IMR-90 (cell line): ENCODE data around the gene AGBL2. TPM values are rescaled to one million over a fixed set of nuclear protein-coding genes. Genes with fewer than 3 reads are reported as not detected.

Experiments used
- ATAC-seq: fragments of 200-7000 bp; cut with Tn5 transposase; 2 replicates; pipeline ENCODE4 v1.9.1; 2020; ENCODE audit warnings: low read depth, mild to moderate bottlenecking, moderate library complexity
- BruUV-seq: library from RNA; stranded (reverse); fragments of 400-500 nt; replicated peaks from 2 replicates; lab custom pipeline; 2021; lab: Mats Ljungman, UMichigan
- CTCF ChIA-PET: fragments of 300-600 bp; formaldehyde crosslinking; extraction: SDS; loops from one replicate; lab custom pipeline; 2021; ENCODE audit warnings: antibody characterized with exemption; lab: Yijun Ruan, JAX
- POLR2A ChIA-PET: fragments of 300-600 bp; sonication (Branson Sonifier 250); formaldehyde crosslinking; loops from one replicate; lab custom pipeline; 2022; ENCODE audit warnings: antibody characterized with exemption; ENCODE audit not compliant: unreplicated experiment; lab: Charles Lee
- DNase-seq: peaks from one replicate; pipeline ENCODE4 v3.0.0; 2013
- H2AFZ ChIP-seq: replicated peaks from 2 replicates; pipeline ENCODE3; 2013; ENCODE audit warnings: low read length, mild to moderate bottlenecking; ENCODE audit not compliant: poor library complexity
- H2AK5ac ChIP-seq: 2 replicates; pipeline ENCODE4 v1.6.1; 2013; ENCODE audit warnings: low read depth, low read length, inconsistent platforms
- H2AK9ac ChIP-seq: replicated peaks from 2 replicates; pipeline ENCODE3; 2013; ENCODE audit warnings: mild to moderate bottlenecking, low read depth, low read length, moderate library complexity; ENCODE audit not compliant: poor library complexity
- H2BK120ac ChIP-seq: 2 replicates; pipeline ENCODE4 v1.6.1; 2013; ENCODE audit warnings: low read depth, low read length, inconsistent platforms
- H2BK15ac ChIP-seq: 3 replicates; pipeline ENCODE4 v1.6.1; 2013; ENCODE audit warnings: low read depth, low read length, inconsistent platforms
- H2BK20ac ChIP-seq: 2 replicates; pipeline ENCODE4 v1.6.1; 2013; ENCODE audit warnings: low read depth, mild to moderate bottlenecking, inconsistent platforms, low read length, moderate library complexity
- H2BK5ac ChIP-seq: 2 replicates; pipeline ENCODE4 v1.6.1; 2013; ENCODE audit warnings: mild to moderate bottlenecking, low read depth, low read length, inconsistent platforms; ENCODE audit not compliant: poor library complexity, severe bottlenecking
- H3K14ac ChIP-seq: replicated peaks from 2 replicates; pipeline ENCODE4 v1.6.1; 2013; ENCODE audit warnings: low read depth, low read length, inconsistent platforms
- H3K18ac ChIP-seq: 2 replicates; pipeline ENCODE4 v1.6.1; 2013; ENCODE audit warnings: low read depth, low read length, control low read depth
- H3K23ac ChIP-seq: 2 replicates; pipeline ENCODE4 v1.6.1; 2013; ENCODE audit warnings: low read depth, low read length, inconsistent platforms
- H3K27ac ChIP-seq: 2 replicates; pipeline ENCODE4 v1.5.1; 2013; ENCODE audit warnings: mild to moderate bottlenecking, control low read depth, low read length; ENCODE audit not compliant: insufficient read depth
- H3K27me3 ChIP-seq: 2 replicates; pipeline ENCODE4 v1.6.1; 2013; ENCODE audit warnings: low read length; ENCODE audit not compliant: control insufficient read depth, insufficient read depth
- H3K36me3 ChIP-seq: 2 replicates; pipeline ENCODE4 v1.6.1; 2013; ENCODE audit warnings: low read length, mixed read lengths; ENCODE audit not compliant: control insufficient read depth, insufficient read depth
- H3K4ac ChIP-seq: 2 replicates; pipeline ENCODE4 v1.6.1; 2013; ENCODE audit warnings: low read depth, low read length, inconsistent platforms
- H3K4me1 ChIP-seq: 2 replicates; pipeline ENCODE4 v1.6.1; 2013; ENCODE audit warnings: low read length, mixed read lengths; ENCODE audit not compliant: control insufficient read depth, insufficient read depth
- H3K4me2 ChIP-seq: 2 replicates; pipeline ENCODE4 v1.6.1; 2013; ENCODE audit warnings: low read depth, mild to moderate bottlenecking, control low read depth, low read length, moderate library complexity
- H3K4me3 ChIP-seq: 2 replicates; pipeline ENCODE4 v1.5.1; 2013; ENCODE audit warnings: low read depth, mild to moderate bottlenecking, control low read depth, low read length, moderate library complexity; ENCODE audit not compliant: insufficient read depth
- H3K56ac ChIP-seq: 2 replicates; pipeline ENCODE4 v1.6.1; 2013; ENCODE audit warnings: low read length, inconsistent platforms; ENCODE audit not compliant: insufficient read depth; ENCODE audit errors: extremely low read depth
- H3K79me1 ChIP-seq, 2 experiments: 2 replicates each; pipeline ENCODE4 v1.6.1; 2013; ENCODE audit warnings: low read length in 2 of 2, inconsistent platforms in 1 of 2, low read depth in 1 of 2
- H3K9ac ChIP-seq: 2 replicates; pipeline ENCODE4 v1.6.1; 2013; ENCODE audit warnings: low read depth, low read length, control low read depth
- H3K9me1 ChIP-seq: 2 replicates; pipeline ENCODE4 v1.6.1; 2013; ENCODE audit warnings: low read length, inconsistent platforms; ENCODE audit not compliant: insufficient read depth
- H3K9me3 ChIP-seq: 2 replicates; pipeline ENCODE4 v1.6.1; 2013; ENCODE audit warnings: low read length; ENCODE audit not compliant: control insufficient read depth, insufficient read depth
- H4K20me1 ChIP-seq: 2 replicates; pipeline ENCODE4 v1.6.1; 2013; ENCODE audit warnings: low read length, inconsistent platforms; ENCODE audit not compliant: insufficient read depth
- H4K5ac ChIP-seq: 2 replicates; pipeline ENCODE4 v1.6.1; 2013; ENCODE audit warnings: mild to moderate bottlenecking, low read depth, low read length, control low read depth
- H4K8ac ChIP-seq, 2 experiments: 2 replicates each; pipeline ENCODE4 v1.6.1; 2013; ENCODE audit warnings: low read depth in 2 of 2, low read length in 2 of 2, control low read depth in 1 of 2, inconsistent platforms in 1 of 2
- H4K91ac ChIP-seq: 2 replicates; pipeline ENCODE4 v1.6.1; 2013; ENCODE audit warnings: low read depth, low read length, inconsistent platforms; ENCODE audit not compliant: insufficient read depth
- CHD1 ChIP-seq: IDR thresholded peaks from 2 replicates; pipeline ENCODE4 v1.6.1; 2012; ENCODE audit warnings: low read depth, low read length, improper control_type of control experiment
- MAFK ChIP-seq: IDR thresholded peaks from 2 replicates; pipeline ENCODE4 v1.6.1; 2012; ENCODE audit warnings: low read depth, low read length, improper control_type of control experiment
- WGBS, 2 experiments: methylation state at CpG; one replicate each; pipeline versions ENCODE4 v1.1.5 to v1.1.7; 2013; ENCODE audit warnings: missing lambda C conversion rate in 2 of 2; ENCODE audit not compliant: insufficient read length in 1 of 2; ENCODE audit errors: extremely low coverage in 2 of 2; 5-methylcytosine and 5-hydroxymethylcytosine counted together
- dilution Hi-C: fragments of 300-500 bp; cut with HindIII; formaldehyde crosslinking; loops from one replicate; pipeline ENCODE4 v1.14.3; 2018; ENCODE audit warnings: low sequenced_read_pairs; ENCODE audit not compliant: unreplicated experiment
- in situ Hi-C: fragments of 300-500 bp; cut with MboI; formaldehyde crosslinking; loops from 3 replicates; pipeline ENCODE4 v1.14.3; 2019; ENCODE audit warnings: low sequenced_read_pairs, inconsistent platforms, mixed read lengths
- intact Hi-C: fragments of 100-400 bp; cut with micrococcal nuclease; formaldehyde crosslinking; loops from 2 replicates; pipeline ENCODE4 v1.10.0; 2022
- polyA plus RNA-seq, 3 experiments: library from polyadenylated mRNA; depleted of rRNA; stranded (reverse); fragments of >200 nt; gene quantifications; 2 replicates each; pipeline ENCODE4 v1.2.3, GENCODE V29; 2012; ENCODE audit warnings: low replicate concordance in 1 of 3
- total RNA-seq: library from RNA; depleted of rRNA; stranded (reverse); fragments of >200 nt; gene quantifications from 2 replicates; pipeline ENCODE4 v1.2.3, GENCODE V29; 2012

Gene AGBL2
- total and polyA plus RNA-seq, 2 of the 4 experiments (the other 2 are of a cell fraction): 0.36 to 1.2 TPM

DNA sequence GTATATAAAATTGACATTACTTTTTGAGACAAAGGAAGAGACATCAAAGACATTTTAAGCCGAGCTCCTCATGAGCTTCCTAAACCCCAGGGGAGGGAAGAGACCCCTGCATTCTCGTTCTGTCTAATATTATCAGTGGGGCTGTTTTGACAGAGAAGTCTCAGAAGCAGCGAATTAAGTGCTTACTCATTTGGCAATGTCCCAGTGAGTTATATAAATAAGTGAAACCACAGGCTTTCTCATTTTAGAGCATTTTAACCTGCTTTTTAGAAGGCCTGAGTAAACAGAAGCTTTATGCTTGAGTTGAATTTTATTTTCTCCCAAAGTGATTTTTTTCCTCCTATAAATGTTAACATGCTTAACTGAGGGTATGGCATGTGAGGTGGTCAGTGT lies 97.8 kb downstream of the AGBL2 start:
- H3K27ac ChIP-seq: no peak overlapping the region
- H2BK120ac ChIP-seq: no peak overlapping the region
- H3K18ac ChIP-seq: peak overlapping the region; percentile 51; the same call in 1 of the 2 replicates
- H4K5ac ChIP-seq: no peak overlapping the region
- no peak overlapping the region for H2BK15ac ChIP-seq
- ChIA-PET POLR2A (interaction anchor here (0.5 kb wide), 1 partner anchor 303 kb away, joined by 3 read pairs; no protein-coding TSS in a partner anchor), CTCF (interaction anchor here (0.9 to 1.6 kb wide), 7 partner anchors 10 to 244 kb away, joined by 3 to 9 read pairs (median 4); partner anchors contain the start of genes KBTBD4 and NDUFS3)
- H4K20me1 ChIP-seq: peaks cover 9% of the 10 kb centered on the region
- intact Hi-C loops (loop anchor here (1.0 to 5.0 kb wide), 4 partner anchors 38 to 243 kb away; partner anchors contain the start of genes NDUFS3 and SLC39A13), dilution Hi-C loops (no loop called here), in situ Hi-C loops (loop anchor here (10.0 kb wide), 1 partner anchor 133 kb away; no protein-coding TSS in a partner anchor)
- H3K23ac ChIP-seq: no peak overlapping the region
- peaks cover 0 to 6% of the 10 kb centered on the region in 2 experiments; a peak in 1 of 4 replicates for H3K79me1 ChIP-seq
- H2BK5ac ChIP-seq: peak overlapping the region; percentile 73
- no peaks in the 10 kb centered on the region for H3K9me3 ChIP-seq
- no peak overlapping the region for H2AK9ac ChIP-seq
- H3K4ac ChIP-seq: no peak overlapping the region
- no peak overlapping the region for H2AK5ac ChIP-seq
- DNase-seq: peak; percentile 85
- no peak overlapping the region; a peak in 1 of 4 replicates for H4K8ac ChIP-seq
- peaks cover 4% of the 10 kb centered on the region for H3K4me1 ChIP-seq
- H3K14ac ChIP-seq: no peak overlapping the region
- H4K91ac ChIP-seq: no peak overlapping the region
- peak overlapping the region; percentile 64 for H3K4me2 ChIP-seq
- H3K27me3 ChIP-seq: no peaks in the 10 kb centered on the region
- no peak overlapping the region for H3K4me3 ChIP-seq
- TF ChIP-seq CHD1: no peak
- peak; percentile 32; the same call in 1 of the 2 replicates for TF ChIP-seq MAFK
- no TSS peak for BruUV-seq
- H3K9ac ChIP-seq: no peak overlapping the region
- no peak overlapping the region for H2BK20ac ChIP-seq
- peak; percentile 70 for ATAC-seq
- H2AFZ ChIP-seq: no peak overlapping the region
- WGBS, 2 experiments: no CpG with 5 or more reads among the region's 3 CpGs
- H3K36me3 ChIP-seq: peaks cover 7% of the 10 kb centered on the region
- no peaks in the 10 kb centered on the region for H3K9me1 ChIP-seq
- no peak overlapping the region for H3K56ac ChIP-seq
